ENCODE results near the gene RAD51B. TPM values are rescaled to one million over a fixed set of nuclear protein-coding genes. Genes with fewer than 3 reads are reported as not detected.

RAD51B gene
- polyA plus RNA-seq, 1 donor (not counting 4 experiments of a cell fraction or from before 2014, with no cell fraction given) = 13.3 TPM

GRCh38 chr14:68604822-68605221, 785.2 kb downstream of the RAD51B start:
- dilution Hi-C loops (cut with MboI; ENCODE audit: extremely low pct_ligation_motif_present, low sequenced_read_pairs) = no loop called here
- no peak for DNase-seq (ENCODE audit: low read depth, low spot score)
- TF ChIP-seq CTCF (optimal IDR thresholded peaks at IDR 0.05 in 1 of 3, IDR thresholded peaks at IDR 0.05 in 1 of 3, conservative IDR thresholded peaks at IDR 0.05 in 1 of 3; ENCODE audit: extremely low read depth in 1 of 3, insufficient read depth in 2 of 3, low read length in 3 of 3) = no peak
- TF ChIP-seq EZH2 (IDR thresholded peaks at IDR 0.05; ENCODE audit: low read length) = no peak

GRCh38 chr14:68606176-68606575, 786.6 kb downstream of the RAD51B start:
- Histone ChIP-seq H3K79me2 (ENCODE audit: control insufficient read depth, insufficient read depth, low read length) (no peaks in the 10 kb centered on the region), H2AFZ (ENCODE audit: control insufficient read depth, low read length) (no peak overlapping the region), H4K20me1 (ENCODE audit: control insufficient read depth, extremely low read depth, insufficient read depth, low read length) (no peaks in the 10 kb centered on the region), H3K4me1 (ENCODE audit: control insufficient read depth, extremely low read depth, insufficient read depth, low read length) (no peaks in the 10 kb centered on the region), H3K36me3 (ENCODE audit: control insufficient read depth in 2 of 2, extremely low read depth in 1 of 2, insufficient read depth in 2 of 2, low read length in 2 of 2) (no peaks in the 10 kb centered on the region), H3K9ac (ENCODE audit: control insufficient read depth, extremely low read depth, insufficient read depth, low read length) (no peak overlapping the region), H3K27me3 (ENCODE audit: control insufficient read depth, extremely low read depth, insufficient read depth, low read length) (no peaks in the 10 kb centered on the region), H3K27ac (ENCODE audit: control insufficient read depth, insufficient read depth, low read length) (no peak overlapping the region), H3K9me3 (ENCODE audit: control insufficient read depth, low read depth, low read length) (peaks cover 5% of the 10 kb centered on the region), H3K4me2 (ENCODE audit: control insufficient read depth, extremely low read depth, insufficient read depth, low read depth, low read length) (no peak overlapping the region), H3K9me1 (ENCODE audit: control insufficient read depth, extremely low read depth, insufficient read depth, low read length) (no peaks in the 10 kb centered on the region), H3K4me3 (ENCODE audit: control insufficient read depth in 2 of 3, extremely low read depth in 1 of 3, insufficient read depth in 2 of 3, low read depth in 1 of 3, low read length in 3 of 3) (no peak overlapping the region)
- FAIRE-seq (no peak), DNase-seq (ENCODE audit: low read depth, low spot score) (no peak)
- dilution Hi-C loops (cut with MboI; ENCODE audit: extremely low pct_ligation_motif_present, low sequenced_read_pairs) = no loop called here
- no peak for TF ChIP-seq EZH2 (IDR thresholded peaks at IDR 0.05; ENCODE audit: low read length)
- TF ChIP-seq CTCF (optimal IDR thresholded peaks at IDR 0.05 in 1 of 3, IDR thresholded peaks at IDR 0.05 in 1 of 3, conservative IDR thresholded peaks at IDR 0.05 in 1 of 3; ENCODE audit: extremely low read depth in 1 of 3, insufficient read depth in 2 of 3, low read length in 3 of 3) = no peak

More at GRCh38 chr14:68604822-68605221, 785.2 kb downstream of the RAD51B start:
- no peak overlapping the region for H3K27ac ChIP-seq (ENCODE audit: control insufficient read depth, insufficient read depth, low read length)
- no peak overlapping the region for H3K4me3 ChIP-seq (ENCODE audit: control insufficient read depth in 2 of 3, extremely low read depth in 1 of 3, insufficient read depth in 2 of 3, low read depth in 1 of 3, low read length in 3 of 3)
- no peak overlapping the region for H2AFZ ChIP-seq (ENCODE audit: control insufficient read depth, low read length)
- H3K9ac ChIP-seq (ENCODE audit: control insufficient read depth, extremely low read depth, insufficient read depth, low read length) = no peak overlapping the region
- no peaks in the 10 kb centered on the region for H3K9me1 ChIP-seq (ENCODE audit: control insufficient read depth, extremely low read depth, insufficient read depth, low read length)
- no peaks in the 10 kb centered on the region for H3K36me3 ChIP-seq (ENCODE audit: control insufficient read depth in 2 of 2, extremely low read depth in 1 of 2, insufficient read depth in 2 of 2, low read length in 2 of 2)
- no peak for FAIRE-seq
- no peaks in the 10 kb centered on the region for H3K79me2 ChIP-seq (ENCODE audit: control insufficient read depth, insufficient read depth, low read length)
- peaks cover 5% of the 10 kb centered on the region for H3K9me3 ChIP-seq (ENCODE audit: control insufficient read depth, low read depth, low read length)
- no peaks in the 10 kb centered on the region for H4K20me1 ChIP-seq (ENCODE audit: control insufficient read depth, extremely low read depth, insufficient read depth, low read length)
- H3K27me3 ChIP-seq (ENCODE audit: control insufficient read depth, extremely low read depth, insufficient read depth, low read length) = no peaks in the 10 kb centered on the region
- H3K4me2 ChIP-seq (ENCODE audit: control insufficient read depth, extremely low read depth, insufficient read depth, low read depth, low read length) = no peak overlapping the region
- H3K4me1 ChIP-seq (ENCODE audit: control insufficient read depth, extremely low read depth, insufficient read depth, low read length) = no peaks in the 10 kb centered on the region

All from keratinocyte (primary cell).